GM18508 (cell line): ENCODE results near the gene ANKHD1.
A peak's percentile ranks its signal among the peaks of the same experiment; 100 is the strongest.

ENCODE experiments used
- ATAC-seq: cut with Tn5 transposase; IDR thresholded peaks from one replicate; pipeline ENCODE4 v1.9.1; 2021; ENCODE audit warnings: moderate number of reproducible peaks; ENCODE audit not compliant: insufficient read depth, unreplicated experiment

ANKHD1 gene

DNA sequence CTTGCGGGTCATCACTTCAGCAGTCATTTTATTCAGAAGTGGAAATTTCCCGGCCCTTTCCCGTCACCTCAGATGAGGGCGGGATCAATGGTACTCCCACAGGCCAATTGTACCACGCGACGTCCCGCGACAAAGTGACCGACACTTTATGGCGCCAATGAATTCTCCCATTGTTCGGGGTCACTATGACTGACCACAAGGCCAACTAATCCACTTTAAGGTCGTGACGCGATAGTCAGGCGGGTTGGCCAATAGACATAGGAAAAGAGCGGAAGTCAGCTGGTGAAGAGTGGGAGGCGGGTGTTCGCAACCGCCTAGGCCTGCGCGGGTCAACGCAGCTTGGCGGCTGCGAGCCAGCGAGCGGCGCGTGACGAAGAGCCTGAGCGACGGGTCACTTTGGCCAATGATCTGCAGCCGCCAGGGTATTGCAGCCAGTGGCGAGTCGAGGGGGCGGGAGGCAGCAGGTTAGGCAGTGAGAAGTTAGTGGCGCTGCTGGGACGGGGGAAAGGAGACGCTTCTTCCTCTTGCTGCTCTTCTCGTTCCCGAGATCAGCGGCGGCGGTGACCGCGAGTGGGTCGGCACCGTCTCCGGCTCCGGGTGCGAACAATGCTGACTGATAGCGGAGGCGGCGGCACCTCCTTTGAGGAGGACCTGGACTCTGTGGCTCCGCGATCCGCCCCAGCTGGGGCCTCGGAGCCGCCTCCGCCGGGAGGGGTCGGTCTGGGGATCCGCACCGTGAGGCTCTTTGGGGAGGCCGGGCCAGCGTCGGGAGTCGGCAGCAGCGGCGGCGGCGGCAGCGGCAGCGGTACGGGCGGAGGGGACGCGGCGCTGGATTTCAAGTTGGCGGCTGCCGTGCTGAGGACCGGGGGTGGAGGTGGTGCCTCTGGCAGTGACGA lies at the start of gene ANKHD1:
Gene ANKHD1 (plus strand): TSS at position 472 of the 896 bp plus-strand sequence. CDS start 135 bp downstream, at position 607.
- peak; percentile 81 for ATAC-seq

DNA sequence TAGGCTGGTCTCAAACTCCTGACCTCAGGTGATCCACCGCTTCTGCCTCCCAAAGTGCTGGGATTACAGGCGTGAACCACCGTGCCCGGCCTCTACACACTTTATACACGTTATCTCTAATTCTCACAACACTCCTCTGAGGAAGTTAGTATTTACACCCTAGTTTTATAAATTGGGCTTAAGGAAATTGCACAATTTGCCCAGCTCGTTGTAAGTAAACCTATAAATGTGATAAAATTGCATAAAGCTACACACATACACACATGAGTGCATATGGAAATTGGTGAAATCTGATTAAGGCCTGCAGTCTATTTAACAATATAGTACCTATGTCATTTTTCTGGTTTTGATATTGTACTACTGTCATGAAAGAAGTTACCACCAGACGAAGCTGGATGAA lies 46.1 kb upstream of the ANKHD1 start:
- ATAC-seq, result no peak

DNA sequence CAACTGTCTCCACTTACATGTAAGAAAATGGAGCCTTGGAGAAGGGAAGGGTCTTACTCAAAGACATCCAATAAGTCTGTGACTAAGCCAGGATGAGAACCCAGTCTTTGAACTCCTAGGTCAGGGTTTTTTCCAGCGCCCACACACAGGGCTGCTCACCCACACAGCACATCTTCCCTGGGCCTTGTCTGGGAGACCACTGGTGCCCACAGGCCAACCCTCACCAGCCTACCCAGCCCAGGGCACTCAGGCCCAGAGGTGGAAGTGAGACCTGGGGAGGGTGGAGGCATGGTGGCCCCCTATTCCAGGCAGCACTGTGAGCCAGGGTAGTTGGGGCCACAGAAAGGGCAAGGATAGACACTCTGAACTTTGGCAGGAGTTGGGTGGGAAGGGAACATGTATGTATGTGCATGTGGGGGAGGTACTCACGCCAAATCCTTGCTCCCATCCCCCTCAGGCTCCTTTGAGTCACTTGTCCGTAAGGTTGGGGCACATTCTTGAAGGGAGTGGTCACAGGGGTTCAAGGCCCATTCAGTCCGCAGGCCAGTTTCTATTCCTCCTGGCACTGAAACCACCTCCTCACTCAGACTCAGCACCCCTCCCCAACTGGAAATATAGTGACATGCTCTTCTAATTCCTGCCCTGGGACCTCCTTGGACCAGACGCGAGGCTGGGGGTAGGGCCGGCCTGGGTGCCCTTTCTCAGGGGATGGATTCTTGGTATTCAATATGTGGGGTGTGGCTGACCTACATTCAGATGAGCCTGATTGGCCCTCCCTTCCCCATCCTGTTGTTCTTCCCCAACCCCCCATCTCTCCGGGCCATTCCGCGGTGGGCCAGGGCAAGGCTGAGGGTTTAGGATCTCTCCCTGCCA lies 44.5 kb upstream of the ANKHD1 start:
- ATAC-seq, result no peak

- ATAC-seq, result peak; percentile 82
Observed at GRCh38 chr5:140357726-140358093, 43.9 kb upstream of the ANKHD1 start.

DNA sequence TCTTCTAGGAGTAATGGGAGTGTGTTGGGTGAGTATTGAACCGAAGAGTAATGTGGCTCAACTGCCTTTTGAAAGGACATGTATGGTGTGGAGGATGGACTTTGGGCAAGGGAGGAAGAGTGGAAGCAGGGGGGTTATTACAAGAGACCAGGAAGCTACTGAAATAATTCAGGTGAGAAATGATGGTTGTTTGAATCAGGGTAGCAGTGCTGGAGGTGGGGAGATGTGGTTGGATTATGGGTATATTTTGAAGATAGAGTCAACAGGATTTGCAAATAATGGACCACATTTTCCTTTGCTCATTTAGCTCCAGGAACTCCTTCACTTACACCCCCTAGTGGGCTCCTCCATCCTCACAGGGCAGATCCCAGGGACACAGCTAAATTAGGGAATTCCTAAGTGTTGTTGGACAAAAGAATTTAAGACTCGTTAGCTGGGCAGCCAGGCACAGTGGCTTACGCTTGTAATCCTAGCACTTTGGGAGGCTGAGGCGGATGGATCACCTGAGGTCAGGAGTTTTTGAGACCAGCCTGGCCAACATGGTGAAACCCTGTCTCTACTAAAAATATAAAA lies 42.8 kb upstream of the ANKHD1 start:
- no peak for ATAC-seq

- no peak for ATAC-seq
Observed at GRCh38 chr5:140360101-140360500, 41.5 kb upstream of the ANKHD1 start, which contains the start of gene SLC4A9. Gene SLC4A9 (plus strand): TSS chr5:140360194. CDS start chr5:140360237, 43 bp downstream.

DNA sequence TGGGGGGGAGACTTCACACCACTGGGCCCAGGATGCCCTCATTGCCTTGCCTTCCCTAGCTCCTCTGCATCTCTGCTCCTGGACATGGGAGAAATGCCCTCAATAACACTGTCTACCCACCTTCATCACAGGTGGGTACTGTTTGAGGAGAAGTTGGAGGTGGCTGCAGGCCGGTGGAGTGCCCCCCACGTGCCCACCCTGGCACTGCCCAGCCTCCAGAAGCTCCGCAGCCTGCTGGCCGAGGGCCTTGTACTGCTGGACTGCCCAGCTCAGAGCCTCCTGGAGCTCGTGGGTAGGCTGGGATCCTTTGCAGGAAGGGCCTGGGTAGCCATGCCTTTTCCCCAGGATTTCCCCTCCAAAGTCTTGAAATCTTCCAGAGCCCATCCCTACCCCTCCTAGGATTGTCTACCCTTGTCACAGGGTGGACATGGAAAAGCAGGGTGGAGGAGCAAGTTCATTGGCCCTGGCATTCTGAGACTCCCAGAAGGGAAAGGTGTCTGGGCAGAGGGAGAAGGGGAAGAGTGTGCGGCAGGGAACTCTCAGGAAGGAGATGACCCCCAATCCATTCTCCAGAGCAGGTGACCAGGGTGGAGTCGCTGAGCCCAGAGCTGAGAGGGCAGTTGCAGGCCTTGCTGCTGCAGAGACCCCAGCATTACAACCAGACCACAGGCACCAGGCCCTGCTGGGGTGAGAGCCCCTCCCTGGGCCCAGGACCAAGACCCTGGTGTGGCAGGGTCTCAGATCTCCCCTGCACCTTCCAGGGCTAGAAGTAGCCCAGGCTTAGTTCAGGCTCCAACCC lies 40.8 kb upstream of the ANKHD1 start:
- ATAC-seq, result no peak

DNA sequence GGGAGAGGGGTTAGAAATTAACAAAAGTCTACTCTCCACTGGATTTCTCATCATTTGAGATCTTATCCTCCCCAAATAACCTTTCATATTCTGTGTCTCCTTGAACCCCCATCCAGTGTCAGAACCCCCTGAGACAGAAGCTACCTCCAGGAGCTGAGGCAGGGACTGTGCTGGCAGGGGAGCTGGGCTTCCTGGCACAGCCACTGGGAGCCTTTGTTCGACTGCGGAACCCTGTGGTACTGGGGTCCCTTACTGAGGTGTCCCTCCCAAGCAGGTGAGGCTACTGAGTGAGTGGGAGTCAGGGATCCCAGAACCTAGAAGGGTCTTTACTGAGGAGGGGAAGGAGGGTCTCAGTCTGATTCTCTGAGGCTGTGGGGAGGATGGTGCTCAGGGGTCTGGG lies 39.7 kb upstream of the ANKHD1 start:
- no peak for ATAC-seq

DNA sequence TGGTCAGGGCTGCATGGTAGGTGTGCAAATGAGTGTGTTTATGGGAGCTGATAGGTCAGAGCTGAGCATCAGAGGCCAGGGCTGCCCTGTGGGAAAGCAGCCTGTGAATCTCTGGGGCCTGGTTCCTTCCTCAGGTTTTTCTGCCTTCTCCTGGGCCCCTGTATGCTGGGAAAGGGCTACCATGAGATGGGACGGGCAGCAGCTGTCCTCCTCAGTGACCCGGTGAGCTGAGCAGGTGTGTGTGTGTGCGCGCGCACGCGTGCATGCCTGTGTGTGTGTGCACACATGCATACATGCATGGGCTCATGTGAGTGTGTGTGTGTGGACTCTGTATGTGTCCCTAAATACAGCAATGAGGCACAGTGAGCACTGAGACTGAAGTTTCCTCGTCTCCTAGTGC lies 39.3 kb upstream of the ANKHD1 start:
- no peak for ATAC-seq

GRCh38 chr5:140362875-140363630 lies 38.6 kb upstream of the ANKHD1 start:
- no peak for ATAC-seq

GRCh38 chr5:140363631-140364471 lies 37.8 kb upstream of the ANKHD1 start:
- no peak for ATAC-seq

GRCh38 chr5:140364472-140364765 lies 37.2 kb upstream of the ANKHD1 start:
- no peak for ATAC-seq

DNA sequence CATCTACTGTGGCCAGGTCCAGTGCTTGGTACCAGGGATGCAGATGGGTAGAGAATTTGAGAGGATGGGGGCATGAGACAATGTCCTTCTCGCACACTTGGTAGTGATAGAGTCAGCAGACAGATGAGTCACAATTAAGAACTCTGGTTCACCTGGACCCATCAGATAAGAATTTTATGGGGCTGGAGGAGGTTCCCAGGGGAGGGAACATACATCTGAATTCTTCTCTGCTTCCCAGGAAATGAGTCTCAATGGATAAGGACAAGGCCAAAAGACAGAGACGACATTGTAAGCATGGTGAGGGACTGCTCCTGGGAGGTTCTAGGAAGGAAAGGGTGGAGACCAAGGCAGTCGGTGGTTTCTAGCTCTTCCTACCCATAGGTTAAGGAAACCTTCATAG lies 36.4 kb upstream of the ANKHD1 start:
- ATAC-seq, result no peak

GRCh38 chr5:140365941-140366340 lies 35.7 kb upstream of the ANKHD1 start:
- no peak for ATAC-seq

DNA sequence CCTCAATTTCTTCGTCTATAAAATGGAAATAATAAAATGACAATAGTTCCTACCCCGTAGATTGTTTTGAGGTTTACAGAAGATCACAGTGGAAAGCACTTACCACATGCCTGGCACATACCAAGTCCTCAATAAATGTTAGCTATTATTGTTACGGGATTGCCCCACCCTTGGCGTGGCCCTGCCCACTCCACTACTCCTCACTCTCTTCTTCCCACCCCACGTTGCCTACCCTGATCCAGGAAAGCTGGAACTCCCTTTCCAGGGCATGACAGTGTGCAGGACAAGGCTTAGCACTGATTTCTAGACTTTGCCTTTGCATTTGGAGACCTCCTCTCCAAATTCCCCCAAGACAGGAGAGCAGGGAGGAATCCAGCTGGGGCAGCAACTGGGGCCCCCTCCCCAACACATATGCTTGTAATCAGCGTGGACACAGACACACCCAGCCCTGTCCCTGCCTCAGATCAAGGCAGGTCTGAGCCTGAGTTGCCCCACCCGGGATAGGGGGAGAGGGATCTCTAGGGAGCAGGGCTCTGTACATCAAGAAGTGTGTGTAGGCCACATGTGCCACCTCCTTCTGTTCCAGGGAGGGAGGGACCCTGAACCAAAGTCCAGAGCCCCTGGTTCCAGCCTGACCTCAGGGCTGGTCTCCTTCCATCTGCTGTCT lies 34.9 kb upstream of the ANKHD1 start:
- ATAC-seq, result no peak

- ATAC-seq, result no peak
Observed at GRCh38 chr5:140367256-140368013, 34.2 kb upstream of the ANKHD1 start.

GRCh38 chr5:140371356-140372151 lies 30.1 kb upstream of the ANKHD1 start:
- ATAC-seq, result no peak
